Measurements from ENCODE around the gene QRFP. TPM values are rescaled to one million over a fixed set of nuclear protein-coding genes. Genes with fewer than 3 reads are reported as not detected.

The QRFP gene
- total RNA-seq, 1 donor from 2014 or later: not detected

DNA sequence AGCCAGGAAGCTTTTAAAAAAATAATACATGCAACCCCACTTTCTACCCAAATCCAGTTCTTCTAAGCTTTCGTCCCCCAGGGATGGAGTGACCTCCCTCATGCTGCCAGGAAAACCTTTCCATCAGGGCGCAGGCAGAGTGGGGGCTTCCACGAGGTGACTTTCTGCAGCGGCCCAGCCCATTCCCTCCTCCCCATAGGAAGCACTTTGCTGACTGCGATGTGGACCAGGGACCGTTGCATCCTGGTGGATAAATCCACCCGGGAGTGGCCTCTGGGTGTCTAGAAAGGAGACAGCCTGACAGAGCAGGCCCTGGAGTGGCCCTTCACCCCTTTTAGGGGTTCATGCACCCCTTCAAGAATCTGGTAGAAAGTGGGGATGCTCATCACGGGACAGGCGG lies 1.6 kb downstream of the QRFP start:
- FAIRE-seq: no peak
- H3K36me3 ChIP-seq (ENCODE audit: control insufficient read depth, insufficient read depth, low read length): peaks cover 2% of the 10 kb centered on the region
- H3K27me3 ChIP-seq (ENCODE audit: control insufficient read depth, insufficient read depth, low read length): peaks cover 8% of the 10 kb centered on the region
- no peak for DNase-seq (ENCODE audit: low read depth)
- H3K4me3 ChIP-seq (ENCODE audit: low read depth, low read length): no peak overlapping the region
- TF ChIP-seq, protein P1, sequence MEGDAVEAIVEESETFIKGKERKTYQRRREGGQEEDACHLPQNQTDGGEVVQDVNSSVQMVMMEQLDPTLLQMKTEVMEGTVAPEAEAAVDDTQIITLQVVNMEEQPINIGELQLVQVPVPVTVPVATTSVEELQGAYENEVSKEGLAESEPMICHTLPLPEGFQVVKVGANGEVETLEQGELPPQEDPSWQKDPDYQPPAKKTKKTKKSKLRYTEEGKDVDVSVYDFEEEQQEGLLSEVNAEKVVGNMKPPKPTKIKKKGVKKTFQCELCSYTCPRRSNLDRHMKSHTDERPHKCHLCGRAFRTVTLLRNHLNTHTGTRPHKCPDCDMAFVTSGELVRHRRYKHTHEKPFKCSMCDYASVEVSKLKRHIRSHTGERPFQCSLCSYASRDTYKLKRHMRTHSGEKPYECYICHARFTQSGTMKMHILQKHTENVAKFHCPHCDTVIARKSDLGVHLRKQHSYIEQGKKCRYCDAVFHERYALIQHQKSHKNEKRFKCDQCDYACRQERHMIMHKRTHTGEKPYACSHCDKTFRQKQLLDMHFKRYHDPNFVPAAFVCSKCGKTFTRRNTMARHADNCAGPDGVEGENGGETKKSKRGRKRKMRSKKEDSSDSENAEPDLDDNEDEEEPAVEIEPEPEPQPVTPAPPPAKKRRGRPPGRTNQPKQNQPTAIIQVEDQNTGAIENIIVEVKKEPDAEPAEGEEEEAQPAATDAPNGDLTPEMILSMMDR (IDR thresholded peaks at IDR 0.05; ENCODE audit: insufficient read depth, low read length, severe bottlenecking): no peak

DNA sequence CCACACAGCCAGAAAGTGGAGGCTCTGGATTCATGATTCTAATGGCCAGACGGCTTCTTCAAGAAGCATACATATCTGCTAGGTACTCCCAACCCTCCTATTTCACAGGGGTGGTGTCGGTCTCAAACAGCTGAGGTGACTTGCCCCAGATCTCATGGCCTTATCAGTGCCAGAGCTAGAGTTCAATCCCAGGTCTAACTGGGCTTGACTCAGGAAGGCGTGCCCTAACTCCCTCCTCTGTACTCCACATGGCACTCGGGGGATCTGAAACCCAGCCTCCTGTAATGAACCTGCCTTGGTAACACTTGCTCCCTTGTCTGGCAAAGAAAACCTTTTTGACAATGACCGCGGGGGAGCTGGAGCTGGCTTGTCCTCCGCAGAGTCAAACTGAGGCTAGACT lies 2.1 kb downstream of the QRFP start:
- Histone ChIP-seq H3K27me3 (ENCODE audit: control insufficient read depth, insufficient read depth, low read length) (peaks cover 7% of the 10 kb centered on the region), H3K36me3 (ENCODE audit: control insufficient read depth, insufficient read depth, low read length) (peaks cover 2% of the 10 kb centered on the region), H3K4me3 (ENCODE audit: low read depth, low read length) (no peak overlapping the region)
- TF ChIP-seq, protein P1 (IDR thresholded peaks at IDR 0.05; ENCODE audit: insufficient read depth, low read length, severe bottlenecking): no peak
- no peak for FAIRE-seq
- DNase-seq (ENCODE audit: low read depth): no peak

DNA sequence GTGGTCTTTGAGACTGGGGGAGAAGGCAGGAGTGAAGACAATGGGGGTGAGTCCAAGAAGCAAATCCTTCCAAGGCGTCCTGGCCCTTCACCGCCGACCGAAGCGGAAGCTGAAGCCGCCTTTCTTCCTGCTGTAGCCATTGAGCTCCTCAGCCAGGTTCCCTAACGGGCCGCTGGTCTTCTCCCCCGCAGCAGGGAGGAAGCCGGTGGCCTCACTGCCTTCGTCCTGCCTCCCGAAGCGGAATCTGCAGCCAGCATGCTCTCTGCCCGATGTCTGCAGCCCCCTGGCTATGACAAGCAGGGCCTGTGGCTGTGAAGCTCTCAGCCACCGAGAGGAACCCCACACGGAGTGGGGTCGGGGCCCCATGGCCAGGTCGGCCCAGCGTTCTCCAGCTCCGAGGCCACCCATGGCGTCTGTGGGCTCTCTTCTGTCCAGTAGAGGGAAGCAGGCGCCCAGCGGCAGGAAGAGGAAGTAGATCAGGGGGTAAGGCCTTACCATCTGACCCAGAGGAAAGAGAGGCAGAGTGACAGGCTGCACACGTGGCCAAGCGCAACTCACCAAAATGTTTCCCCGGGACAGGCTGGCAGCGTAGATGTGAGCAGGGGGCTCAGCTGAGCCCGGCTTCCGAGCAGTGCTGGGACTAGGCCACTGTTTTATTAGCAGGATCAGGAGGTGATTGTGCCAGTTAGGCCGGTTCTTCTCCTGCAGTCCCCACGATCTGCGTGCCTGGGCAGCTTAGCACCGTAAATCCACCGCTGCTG lies 3.1 kb downstream of the QRFP start:
- Histone ChIP-seq H3K4me3 (ENCODE audit: low read depth, low read length) (no peak overlapping the region), H3K36me3 (ENCODE audit: control insufficient read depth, insufficient read depth, low read length) (peaks cover 4% of the 10 kb centered on the region), H3K27me3 (ENCODE audit: control insufficient read depth, insufficient read depth, low read length) (peaks cover 7% of the 10 kb centered on the region)
- TF ChIP-seq, protein P1 (IDR thresholded peaks at IDR 0.05; ENCODE audit: insufficient read depth, low read length, severe bottlenecking): peak; percentile 55
- FAIRE-seq (no peak), DNase-seq (ENCODE audit: low read depth) (no peak)

DNA sequence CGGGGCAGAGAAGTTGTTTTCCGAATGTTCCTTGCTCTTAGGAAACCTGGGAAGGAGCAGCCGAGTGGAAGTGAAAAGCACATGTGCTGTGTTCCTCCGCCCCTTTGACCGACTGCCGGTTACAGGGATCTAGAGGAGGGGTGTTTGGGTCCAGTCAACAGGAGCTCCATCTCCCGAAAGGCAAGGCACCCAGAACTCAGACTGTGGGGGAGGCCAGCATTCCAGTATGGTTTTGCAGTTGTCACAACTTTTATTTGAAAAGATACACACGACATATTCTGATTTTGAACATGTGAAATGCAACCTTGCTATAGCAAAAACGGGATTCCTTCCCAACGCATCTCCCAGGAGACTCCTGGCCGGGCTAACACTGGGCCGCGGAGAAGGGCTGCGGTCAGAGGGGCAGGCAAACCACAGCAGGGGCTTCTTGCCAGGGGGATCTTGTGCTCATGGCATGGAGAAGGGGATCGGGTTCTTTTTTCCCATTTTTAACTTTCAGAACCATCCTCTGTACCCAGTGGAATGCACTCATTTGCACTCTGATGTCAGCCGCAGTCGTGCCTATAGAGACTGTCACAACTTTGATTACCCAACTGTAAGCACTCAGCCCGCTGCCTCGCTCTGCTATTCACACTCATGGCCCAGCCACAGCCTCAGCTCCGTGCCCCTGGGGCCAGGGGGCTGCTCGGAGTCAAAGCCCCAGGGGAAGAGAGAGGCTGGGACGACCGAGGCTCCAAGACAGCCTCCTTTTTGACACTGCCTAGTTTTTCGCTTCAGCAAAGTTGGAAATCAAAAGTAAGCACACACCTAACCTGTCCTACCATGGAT lies 3.9 kb downstream of the QRFP start:
- FAIRE-seq: no peak
- DNase-seq (ENCODE audit: low read depth): no peak
- Histone ChIP-seq H3K4me3 (ENCODE audit: low read depth, low read length) (no peak overlapping the region), H3K36me3 (ENCODE audit: control insufficient read depth, insufficient read depth, low read length) (peaks cover 6% of the 10 kb centered on the region), H3K27me3 (ENCODE audit: control insufficient read depth, insufficient read depth, low read length) (peaks cover 5% of the 10 kb centered on the region)
- TF ChIP-seq, protein P1 (IDR thresholded peaks at IDR 0.05; ENCODE audit: insufficient read depth, low read length, severe bottlenecking): no peak

DNA sequence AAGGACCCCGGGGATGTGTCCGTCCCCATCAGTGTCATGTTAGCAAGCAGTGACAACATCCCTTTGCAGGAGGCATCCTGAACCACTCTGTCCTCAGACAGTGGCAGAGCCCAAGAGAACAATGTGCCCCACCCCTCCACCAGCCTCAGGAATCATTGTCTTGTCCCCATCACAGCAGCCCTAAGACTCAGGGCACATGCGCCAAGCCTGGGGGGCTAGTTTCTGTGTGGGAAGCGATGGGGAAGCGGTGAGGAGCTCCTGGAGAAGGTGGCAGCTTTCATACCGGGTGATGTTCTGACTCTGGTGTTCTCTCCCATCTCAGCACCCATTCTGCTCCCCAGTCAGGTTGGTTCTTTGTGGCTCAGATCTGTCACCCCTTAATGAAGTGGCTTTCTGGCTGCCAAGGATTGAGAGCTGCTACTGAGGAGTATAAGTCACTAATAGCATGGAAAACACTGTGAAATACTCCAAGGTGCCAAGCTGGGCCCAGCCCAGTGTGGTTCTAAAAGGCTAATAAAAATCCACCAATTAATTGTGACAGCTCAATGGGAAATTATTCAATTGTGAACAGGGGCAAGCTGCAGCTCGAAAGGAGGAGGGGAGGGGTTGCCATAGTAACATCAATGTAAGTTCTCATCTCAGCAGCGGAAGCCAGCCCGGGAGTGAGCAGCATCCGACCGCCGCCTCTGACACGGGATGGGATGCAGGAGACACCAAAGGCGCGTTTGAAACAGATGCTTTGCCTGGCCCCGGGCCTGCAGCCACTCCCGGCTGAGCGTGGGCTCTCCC lies 4.7 kb downstream of the QRFP start:
- TF ChIP-seq, protein P1 (IDR thresholded peaks at IDR 0.05; ENCODE audit: insufficient read depth, low read length, severe bottlenecking): no peak
- no peak for FAIRE-seq

More for the DNA sequence above, 4.7 kb downstream of the QRFP start:
- H3K36me3 ChIP-seq (ENCODE audit: control insufficient read depth, insufficient read depth, low read length): peaks cover 6% of the 10 kb centered on the region
- H3K27me3 ChIP-seq (ENCODE audit: control insufficient read depth, insufficient read depth, low read length): peaks cover 4% of the 10 kb centered on the region
- no peak overlapping the region for H3K4me3 ChIP-seq (ENCODE audit: low read depth, low read length)
- no peak for DNase-seq (ENCODE audit: low read depth)
